GM12864 (cell line): ENCODE data around the gene PDZD4.

Experiments
- DNase-seq: peaks from one replicate; pipeline ENCODE4 v3.0.0-alpha.2; 2011; ENCODE audit warnings: low read depth
- H3K4me3 ChIP-seq: 2 replicates; pipeline ENCODE4 v1.5.1; 2011; ENCODE audit warnings: mild to moderate bottlenecking, low read depth, low read length, control low read depth
- CTCF ChIP-seq: IDR thresholded peaks from 2 replicates; pipeline ENCODE4 v1.5.1; 2011; ENCODE audit warnings: low read depth, mild to moderate bottlenecking, moderate library complexity, low read length, control low read depth, inconsistent platforms; ENCODE audit errors: missing control alignments

Gene PDZD4

GRCh38 chrX:153776120-153776599 lies 54.2 kb downstream of the PDZD4 start:
- H3K4me3 ChIP-seq = no peak overlapping the region
- DNase-seq = no peak
- no peak for TF ChIP-seq CTCF

GRCh38 chrX:153775293-153776119 lies 54.8 kb downstream of the PDZD4 start:
- no peak overlapping the region for H3K4me3 ChIP-seq
- no peak for TF ChIP-seq CTCF
- DNase-seq = no peak

- no peak overlapping the region for H3K4me3 ChIP-seq
- no peak for TF ChIP-seq CTCF
- DNase-seq = no peak
Observed at GRCh38 chrX:153774576-153775292, 55.6 kb downstream of the PDZD4 start.

- DNase-seq = no peak
- H3K4me3 ChIP-seq = no peak overlapping the region
- TF ChIP-seq CTCF = no peak
Observed at GRCh38 chrX:153773741-153774575, 56.4 kb downstream of the PDZD4 start.

GRCh38 chrX:153773218-153773611 lies 57.1 kb downstream of the PDZD4 start:
- no peak for TF ChIP-seq CTCF
- no peak for DNase-seq
- H3K4me3 ChIP-seq = no peak overlapping the region

- no peak overlapping the region for H3K4me3 ChIP-seq
- TF ChIP-seq CTCF = no peak
- DNase-seq = no peak
Observed at GRCh38 chrX:153772316-153773217, 57.8 kb downstream of the PDZD4 start.
